SK-N-SH treated with all-trans-retinoic acid at 6 μM for 48 hours (cell line): ENCODE measurements around the gene INTS14.

Experiments used
- ATAC-seq: fragments of 200-7000 bp; cut with Tn5 transposase; 3 replicates; pipeline ENCODE4 v1.9.1; 2020; ENCODE audit warnings: mild to moderate bottlenecking, moderate library complexity
- ARNTL ChIP-seq: fragments of 450-650 bp; formaldehyde crosslinking; IDR thresholded peaks from 2 replicates; pipeline ENCODE4 v1.5.0; 2020; ENCODE audit warnings: low read depth, mild to moderate bottlenecking, moderate library complexity, borderline replicate concordance
- BACH2 ChIP-seq: fragments of 250-450 bp; sonication (Bioruptor Pico); IDR thresholded peaks from 2 replicates; pipeline ENCODE4 v1.9.0; 2021; ENCODE audit warnings: mild to moderate bottlenecking, borderline replicate concordance
- CSDC2 ChIP-seq: fragments of 250-450 bp; sonication (Bioruptor Pico); IDR thresholded peaks from 2 replicates; pipeline ENCODE4 v1.5.0; 2020; ENCODE audit warnings: mild to moderate bottlenecking, moderate library complexity
- ESRRG ChIP-seq: fragments of 250-450 bp; sonication (Bioruptor Pico); IDR thresholded peaks from 2 replicates; pipeline ENCODE4 v1.6.1; 2021; ENCODE audit warnings: mild to moderate bottlenecking
- GLIS3 ChIP-seq: fragments of 250-450 bp; sonication (Bioruptor Pico); IDR thresholded peaks from 2 replicates; pipeline ENCODE4 v1.5.0; 2020; ENCODE audit warnings: mild to moderate bottlenecking, moderate library complexity
- ISL1 ChIP-seq: fragments of 250-450 bp; sonication (Bioruptor Pico); IDR thresholded peaks from 2 replicates; pipeline ENCODE4 v2.1.2; 2022; ENCODE audit warnings: mild to moderate bottlenecking, moderate library complexity
- OSR1 ChIP-seq: fragments of 250-450 bp; sonication (Bioruptor Pico); IDR thresholded peaks from 2 replicates; pipeline ENCODE4 v1.8.0; 2022; ENCODE audit warnings: moderate library complexity, mild to moderate bottlenecking, inconsistent platforms
- POU6F1 ChIP-seq: fragments of 250-450 bp; sonication (Bioruptor Pico); IDR thresholded peaks from 2 replicates; pipeline ENCODE4 v1.8.0; 2021; ENCODE audit warnings: low read depth, mild to moderate bottlenecking, moderate library complexity, borderline replicate concordance
- PPARA ChIP-seq: fragments of 250-450 bp; sonication (Bioruptor Pico); IDR thresholded peaks from 2 replicates; pipeline ENCODE4 v1.5.0; 2020; ENCODE audit warnings: mild to moderate bottlenecking, borderline replicate concordance
- RARB ChIP-seq: fragments of 250-450 bp; sonication (Bioruptor Pico); IDR thresholded peaks from 2 replicates; pipeline ENCODE4 v1.8.0; 2021; ENCODE audit warnings: mild to moderate bottlenecking, moderate library complexity
- SNAI2 ChIP-seq: fragments of 250-450 bp; sonication (Bioruptor Pico); IDR thresholded peaks from 2 replicates; pipeline ENCODE4 v1.5.0; 2020; ENCODE audit warnings: mild to moderate bottlenecking, moderate library complexity
- TCF4 ChIP-seq: fragments of 250-450 bp; sonication (Bioruptor Pico); IDR thresholded peaks from 2 replicates; pipeline ENCODE4 v1.8.0; 2021; ENCODE audit warnings: mild to moderate bottlenecking, moderate library complexity, borderline replicate concordance
- TOX ChIP-seq: fragments of 250-450 bp; sonication (Bioruptor Pico); IDR thresholded peaks from 2 replicates; pipeline ENCODE4 v1.8.0; 2021; ENCODE audit warnings: mild to moderate bottlenecking, moderate library complexity, borderline replicate concordance
- TSHZ2 ChIP-seq: fragments of 250-450 bp; sonication (Bioruptor Pico); IDR thresholded peaks from 2 replicates; pipeline ENCODE4 v1.5.0; 2020; ENCODE audit warnings: mild to moderate bottlenecking, moderate library complexity
- ZC3H10 ChIP-seq: fragments of 250-450 bp; sonication (Bioruptor Pico); IDR thresholded peaks from 2 replicates; pipeline ENCODE4 v1.5.1; 2021; ENCODE audit warnings: mild to moderate bottlenecking, moderate library complexity
- ZFP3 ChIP-seq: fragments of 250-450 bp; sonication (Bioruptor Pico); IDR thresholded peaks from 2 replicates; pipeline ENCODE4 v1.5.0; 2020; ENCODE audit warnings: mild to moderate bottlenecking, moderate library complexity
- ZFP30 ChIP-seq: fragments of 450-650 bp; formaldehyde crosslinking; IDR thresholded peaks from 2 replicates; pipeline ENCODE4 v1.5.0; 2022; ENCODE audit warnings: mild to moderate bottlenecking, moderate library complexity
- ZNF565 ChIP-seq: fragments of 450-650 bp; formaldehyde crosslinking; conservative IDR thresholded peaks from 2 replicates; pipeline ENCODE4 v1.5.0; 2020; ENCODE audit warnings: low read depth, mild to moderate bottlenecking, moderate library complexity
- ZNF70 ChIP-seq: fragments of 450-650 bp; formaldehyde crosslinking; IDR thresholded peaks from 2 replicates; pipeline ENCODE4 v1.5.0; 2020; ENCODE audit warnings: mild to moderate bottlenecking, moderate library complexity
- ZNF8 ChIP-seq: fragments of 450-650 bp; formaldehyde crosslinking; IDR thresholded peaks from 2 replicates; pipeline ENCODE4 v1.5.0; 2020; ENCODE audit warnings: mild to moderate bottlenecking, moderate library complexity
- TF ChIP-seq, protein P1 (sequence below): fragments of 250-450 bp; sonication (Bioruptor Pico); IDR thresholded peaks from 2 replicates; pipeline ENCODE4 v1.5.1; 2021; ENCODE audit warnings: mild to moderate bottlenecking, moderate library complexity
- TF ChIP-seq, protein P2 (sequence below): fragments of 250-450 bp; sonication (Bioruptor Pico); IDR thresholded peaks from 2 replicates; pipeline ENCODE4 v1.5.1; 2020; ENCODE audit warnings: low read depth, mild to moderate bottlenecking, moderate library complexity

INTS14 gene

GRCh38 chr15:65541231-65541820 lies 69.6 kb downstream of the INTS14 start:
- no peak for TF ChIP-seq PPARA (CRISPR knock-in tag)
- no peak for TF ChIP-seq ZFP30 (CRISPR knock-in tag)
- no peak for TF ChIP-seq TSHZ2 (CRISPR knock-in tag)
- no peak for TF ChIP-seq TOX (CRISPR knock-in tag)
- no peak for TF ChIP-seq SNAI2 (CRISPR knock-in tag)
- TF ChIP-seq OSR1 = no peak
- no peak for TF ChIP-seq ZFP3
- TF ChIP-seq ZNF8 = no peak
- no peak for TF ChIP-seq TCF4 (CRISPR knock-in tag)
- no peak for TF ChIP-seq CSDC2 (CRISPR knock-in tag)
- TF ChIP-seq RARB (CRISPR knock-in tag) = no peak
- no peak for TF ChIP-seq ZNF565 (CRISPR knock-in tag)
- TF ChIP-seq ZNF70 (CRISPR knock-in tag) = no peak
- no peak for TF ChIP-seq ESRRG (CRISPR knock-in tag)
- TF ChIP-seq GLIS3 (CRISPR knock-in tag) = no peak
- TF ChIP-seq BACH2 (CRISPR knock-in tag) = no peak
- TF ChIP-seq, protein P1, sequence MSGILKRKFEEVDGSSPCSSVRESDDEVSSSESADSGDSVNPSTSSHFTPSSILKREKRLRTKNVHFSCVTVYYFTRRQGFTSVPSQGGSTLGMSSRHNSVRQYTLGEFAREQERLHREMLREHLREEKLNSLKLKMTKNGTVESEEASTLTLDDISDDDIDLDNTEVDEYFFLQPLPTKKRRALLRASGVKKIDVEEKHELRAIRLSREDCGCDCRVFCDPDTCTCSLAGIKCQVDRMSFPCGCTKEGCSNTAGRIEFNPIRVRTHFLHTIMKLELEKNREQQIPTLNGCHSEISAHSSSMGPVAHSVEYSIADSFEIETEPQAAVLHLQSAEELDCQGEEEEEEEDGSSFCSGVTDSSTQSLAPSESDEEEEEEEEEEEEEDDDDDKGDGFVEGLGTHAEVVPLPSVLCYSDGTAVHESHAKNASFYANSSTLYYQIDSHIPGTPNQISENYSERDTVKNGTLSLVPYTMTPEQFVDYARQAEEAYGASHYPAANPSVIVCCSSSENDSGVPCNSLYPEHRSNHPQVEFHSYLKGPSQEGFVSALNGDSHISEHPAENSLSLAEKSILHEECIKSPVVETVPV (CRISPR knock-in tag) = no peak
- TF ChIP-seq POU6F1 = no peak
- TF ChIP-seq, protein P2, sequence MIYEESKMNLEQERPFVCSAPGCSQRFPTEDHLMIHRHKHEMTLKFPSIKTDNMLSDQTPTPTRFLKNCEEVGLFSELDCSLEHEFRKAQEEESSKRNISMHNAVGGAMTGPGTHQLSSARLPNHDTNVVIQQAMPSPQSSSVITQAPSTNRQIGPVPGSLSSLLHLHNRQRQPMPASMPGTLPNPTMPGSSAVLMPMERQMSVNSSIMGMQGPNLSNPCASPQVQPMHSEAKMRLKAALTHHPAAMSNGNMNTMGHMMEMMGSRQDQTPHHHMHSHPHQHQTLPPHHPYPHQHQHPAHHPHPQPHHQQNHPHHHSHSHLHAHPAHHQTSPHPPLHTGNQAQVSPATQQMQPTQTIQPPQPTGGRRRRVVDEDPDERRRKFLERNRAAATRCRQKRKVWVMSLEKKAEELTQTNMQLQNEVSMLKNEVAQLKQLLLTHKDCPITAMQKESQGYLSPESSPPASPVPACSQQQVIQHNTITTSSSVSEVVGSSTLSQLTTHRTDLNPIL = no peak
- no peak for TF ChIP-seq ZC3H10 (CRISPR knock-in tag)

GRCh38 chr15:65540314-65540713 lies 70.6 kb downstream of the INTS14 start:
- ATAC-seq = no peak

More at GRCh38 chr15:65541231-65541820, 69.6 kb downstream of the INTS14 start:
- no peak for ATAC-seq

More at GRCh38 chr15:65540314-65540713, 70.6 kb downstream of the INTS14 start:
- TF ChIP-seq ARNTL (CRISPR knock-in tag) (no peak), TSHZ2 (CRISPR knock-in tag) (no peak), ZC3H10 (CRISPR knock-in tag) (no peak), ISL1 (no peak), CSDC2 (CRISPR knock-in tag) (no peak), BACH2 (CRISPR knock-in tag) (no peak), ZNF565 (CRISPR knock-in tag) (no peak), ESRRG (CRISPR knock-in tag) (no peak), TOX (CRISPR knock-in tag) (no peak), SNAI2 (CRISPR knock-in tag) (no peak), PPARA (CRISPR knock-in tag) (no peak), TCF4 (CRISPR knock-in tag) (no peak)
- TF ChIP-seq, protein P2 = no peak
- TF ChIP-seq, protein P1 (CRISPR knock-in tag) = no peak
- TF ChIP-seq, all 23 proteins: peak for 0
